GM23338 (cell line): ENCODE results near the gene GRK5. TPM values are rescaled to one million over a fixed set of nuclear protein-coding genes. Genes with fewer than 3 reads are reported as not detected.

Source experiments
- ATAC-seq: fragments of 200-7000 bp; cut with Tn5 transposase; 3 replicates; pipeline ENCODE4 v1.9.1; 2020
- DNase-seq: peaks from one replicate; pipeline ENCODE4 v3.0.0-alpha.2; 2015; ENCODE audit warnings: low spot score
- H2AFZ ChIP-seq: fragments of 200-600 bp; sonication (generic); 2 replicates; pipeline ENCODE4 v1.8.0; 2016; ENCODE audit warnings: antibody characterized with exemption, mild to moderate bottlenecking, moderate library complexity
- H3F3A ChIP-seq: fragments of 200-600 bp; sonication (generic); replicated peaks from 2 replicates; pipeline ENCODE4 v1.8.0; 2017; ENCODE audit warnings: antibody characterized with exemption, mixed run types, low read depth
- H3K27ac ChIP-seq: fragments of 200-600 bp; sonication (generic); 2 replicates; pipeline ENCODE4 v1.6.1; 2016; ENCODE audit warnings: low read depth
- H3K27me3 ChIP-seq: fragments of 200-600 bp; sonication (generic); 2 replicates; pipeline ENCODE4 v1.8.0; 2016; ENCODE audit warnings: mild to moderate bottlenecking, mixed run types, moderate library complexity; ENCODE audit not compliant: insufficient read depth
- H3K36me3 ChIP-seq: fragments of 200-600 bp; sonication (generic); 2 replicates; pipeline ENCODE4 v1.8.0; 2016; ENCODE audit warnings: mild to moderate bottlenecking; ENCODE audit not compliant: insufficient read depth
- H3K4me1 ChIP-seq: fragments of 200-600 bp; sonication (generic); 2 replicates; pipeline ENCODE4 v1.8.0; 2016; ENCODE audit warnings: mild to moderate bottlenecking, moderate library complexity; ENCODE audit not compliant: insufficient read depth
- H3K4me2 ChIP-seq: fragments of 200-600 bp; sonication (generic); 2 replicates; pipeline ENCODE4 v1.7.1; 2017; ENCODE audit warnings: mixed run types
- H3K4me3 ChIP-seq: fragments of 200-600 bp; sonication (generic); 2 replicates; pipeline ENCODE4 v1.6.1; 2016; ENCODE audit warnings: mixed run types
- H3K79me2 ChIP-seq: fragments of 200-600 bp; sonication (generic); replicated peaks from 2 replicates; pipeline ENCODE4 v1.8.0; 2017; ENCODE audit warnings: mild to moderate bottlenecking; ENCODE audit not compliant: insufficient read depth
- H3K9me2 ChIP-seq: fragments of 200-600 bp; sonication (generic); 2 replicates; pipeline ENCODE4 v1.8.0; 2017; ENCODE audit not compliant: insufficient read depth
- H4K20me1 ChIP-seq: fragments of 200-600 bp; sonication (generic); replicated peaks from 2 replicates; pipeline ENCODE4 v1.8.0; 2017; ENCODE audit warnings: mild to moderate bottlenecking; ENCODE audit not compliant: insufficient read depth
- H3K27ac Mint-ChIP-seq: 2 replicates; pipeline ENCODE4 v1.8.0; 2020; ENCODE audit warnings: inconsistent platforms, mild to moderate bottlenecking, moderate library complexity, mixed read lengths
- H3K27me3 Mint-ChIP-seq: 3 replicates; pipeline ENCODE4 v1.8.0; 2022; ENCODE audit warnings: low read depth, mild to moderate bottlenecking, moderate library complexity, mixed read lengths, inconsistent platforms; ENCODE audit not compliant: insufficient read depth, poor library complexity
- H3K36me3 Mint-ChIP-seq: 3 replicates; pipeline ENCODE4 v1.8.0; 2021; ENCODE audit warnings: low read depth, mild to moderate bottlenecking, inconsistent platforms, moderate library complexity, mixed read lengths
- H3K4me1 Mint-ChIP-seq: 3 replicates; pipeline ENCODE4 v1.8.0; 2020; ENCODE audit warnings: mild to moderate bottlenecking, inconsistent platforms, mixed read lengths
- H3K4me3 Mint-ChIP-seq: 3 replicates; pipeline ENCODE4 v1.8.0; 2021; ENCODE audit warnings: moderate library complexity, mild to moderate bottlenecking, inconsistent platforms, mixed read lengths
- H3K9me3 Mint-ChIP-seq: 3 replicates; pipeline ENCODE4 v1.8.0; 2020; ENCODE audit warnings: moderate library complexity, mild to moderate bottlenecking, inconsistent platforms, mixed read lengths
- polyA plus RNA-seq: library from polyadenylated mRNA; unstranded; fragments of >200 nt; fragmentation: Nextera tagmentation; extraction: Ambion mirVana; gene quantifications from 2 replicates; pipeline ENCODE4 v1.2.1, GENCODE V29; 2016
- total RNA-seq: library from RNA; depleted of rRNA; stranded (reverse); fragments of >200 nt; shearing (Covaris generic); gene quantifications from 2 replicates; pipeline ENCODE4 v1.2.3, GENCODE V29; 2014
- TF ChIP-seq, protein P1 (sequence below), 2 experiments: fragments of 200-600 bp in 1 of 2; sonication (generic) in 1 of 2; conservative IDR thresholded peaks; 2 replicates each; pipeline versions ENCODE4 v1.5.1 to v1.6.1; 2016 to 2017; ENCODE audit warnings: antibody characterized with exemption in 2 of 2, low read depth in 2 of 2, mild to moderate bottlenecking in 2 of 2, moderate library complexity in 1 of 2
- TF ChIP-seq, protein P2 (sequence below): fragments of 250-450 bp; sonication (Bioruptor Pico); IDR thresholded peaks from 2 replicates; pipeline ENCODE4 v1.5.0; 2020; ENCODE audit warnings: mild to moderate bottlenecking, moderate library complexity

Gene GRK5
- total and polyA plus RNA-seq, 2 experiments from 2014 or later: 0.53 to 2.0 TPM

DNA sequence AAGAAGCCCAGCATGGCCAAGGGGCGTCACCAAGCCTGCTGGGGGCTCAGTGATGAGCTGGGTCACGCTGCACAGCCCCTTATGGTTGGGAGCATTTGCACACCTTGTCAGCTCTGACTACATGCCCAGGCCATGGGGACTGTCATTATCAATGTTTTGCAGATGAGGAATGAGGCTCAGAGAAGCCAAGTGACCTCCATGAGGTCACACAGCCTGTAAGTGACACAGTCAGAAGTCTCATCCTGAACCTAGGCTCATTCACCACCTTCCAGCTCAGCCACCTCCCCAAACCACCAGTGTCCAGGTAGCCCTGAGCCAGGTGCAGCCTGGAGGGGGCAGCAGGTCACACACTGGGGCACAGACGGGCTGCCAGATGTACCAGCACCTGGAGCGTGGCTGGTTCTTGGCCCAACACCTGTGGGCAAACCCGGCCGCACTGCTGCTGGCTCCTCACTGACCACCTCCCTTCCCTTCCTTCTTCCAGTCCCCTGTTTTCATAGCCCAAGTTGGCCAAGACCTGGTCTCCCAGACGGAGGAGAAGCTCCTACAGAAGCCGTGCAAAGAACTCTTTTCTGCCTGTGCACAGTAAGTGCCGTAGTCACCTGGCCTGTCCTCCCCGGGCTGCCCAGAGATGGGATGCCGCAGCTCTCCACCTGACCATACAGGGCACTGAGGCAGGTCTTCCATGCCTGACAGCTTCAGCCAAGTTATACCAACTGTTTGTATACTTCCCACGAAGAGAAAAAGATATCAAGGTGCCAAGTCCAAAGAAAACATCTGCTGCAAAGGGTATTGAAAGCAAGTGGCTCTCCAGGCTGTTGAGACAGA, 215.5 kb downstream of the GRK5 start:
- H3K36me3 ChIP-seq: no peaks in the 10 kb centered on the region
- H3K9me3 Mint-ChIP-seq: no peaks in the 10 kb centered on the region
- peaks cover 5% of the 10 kb centered on the region for H3K27me3 Mint-ChIP-seq
- no peak overlapping the region for H2AFZ ChIP-seq
- TF ChIP-seq, protein P1, sequence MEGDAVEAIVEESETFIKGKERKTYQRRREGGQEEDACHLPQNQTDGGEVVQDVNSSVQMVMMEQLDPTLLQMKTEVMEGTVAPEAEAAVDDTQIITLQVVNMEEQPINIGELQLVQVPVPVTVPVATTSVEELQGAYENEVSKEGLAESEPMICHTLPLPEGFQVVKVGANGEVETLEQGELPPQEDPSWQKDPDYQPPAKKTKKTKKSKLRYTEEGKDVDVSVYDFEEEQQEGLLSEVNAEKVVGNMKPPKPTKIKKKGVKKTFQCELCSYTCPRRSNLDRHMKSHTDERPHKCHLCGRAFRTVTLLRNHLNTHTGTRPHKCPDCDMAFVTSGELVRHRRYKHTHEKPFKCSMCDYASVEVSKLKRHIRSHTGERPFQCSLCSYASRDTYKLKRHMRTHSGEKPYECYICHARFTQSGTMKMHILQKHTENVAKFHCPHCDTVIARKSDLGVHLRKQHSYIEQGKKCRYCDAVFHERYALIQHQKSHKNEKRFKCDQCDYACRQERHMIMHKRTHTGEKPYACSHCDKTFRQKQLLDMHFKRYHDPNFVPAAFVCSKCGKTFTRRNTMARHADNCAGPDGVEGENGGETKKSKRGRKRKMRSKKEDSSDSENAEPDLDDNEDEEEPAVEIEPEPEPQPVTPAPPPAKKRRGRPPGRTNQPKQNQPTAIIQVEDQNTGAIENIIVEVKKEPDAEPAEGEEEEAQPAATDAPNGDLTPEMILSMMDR (conservative IDR thresholded peaks at IDR 0.05; ENCODE audit: low read depth in 2 of 2): peak in 1 of 2 experiments; percentile 39; a peak in 2 of 4 replicates
- TF ChIP-seq, protein P2, sequence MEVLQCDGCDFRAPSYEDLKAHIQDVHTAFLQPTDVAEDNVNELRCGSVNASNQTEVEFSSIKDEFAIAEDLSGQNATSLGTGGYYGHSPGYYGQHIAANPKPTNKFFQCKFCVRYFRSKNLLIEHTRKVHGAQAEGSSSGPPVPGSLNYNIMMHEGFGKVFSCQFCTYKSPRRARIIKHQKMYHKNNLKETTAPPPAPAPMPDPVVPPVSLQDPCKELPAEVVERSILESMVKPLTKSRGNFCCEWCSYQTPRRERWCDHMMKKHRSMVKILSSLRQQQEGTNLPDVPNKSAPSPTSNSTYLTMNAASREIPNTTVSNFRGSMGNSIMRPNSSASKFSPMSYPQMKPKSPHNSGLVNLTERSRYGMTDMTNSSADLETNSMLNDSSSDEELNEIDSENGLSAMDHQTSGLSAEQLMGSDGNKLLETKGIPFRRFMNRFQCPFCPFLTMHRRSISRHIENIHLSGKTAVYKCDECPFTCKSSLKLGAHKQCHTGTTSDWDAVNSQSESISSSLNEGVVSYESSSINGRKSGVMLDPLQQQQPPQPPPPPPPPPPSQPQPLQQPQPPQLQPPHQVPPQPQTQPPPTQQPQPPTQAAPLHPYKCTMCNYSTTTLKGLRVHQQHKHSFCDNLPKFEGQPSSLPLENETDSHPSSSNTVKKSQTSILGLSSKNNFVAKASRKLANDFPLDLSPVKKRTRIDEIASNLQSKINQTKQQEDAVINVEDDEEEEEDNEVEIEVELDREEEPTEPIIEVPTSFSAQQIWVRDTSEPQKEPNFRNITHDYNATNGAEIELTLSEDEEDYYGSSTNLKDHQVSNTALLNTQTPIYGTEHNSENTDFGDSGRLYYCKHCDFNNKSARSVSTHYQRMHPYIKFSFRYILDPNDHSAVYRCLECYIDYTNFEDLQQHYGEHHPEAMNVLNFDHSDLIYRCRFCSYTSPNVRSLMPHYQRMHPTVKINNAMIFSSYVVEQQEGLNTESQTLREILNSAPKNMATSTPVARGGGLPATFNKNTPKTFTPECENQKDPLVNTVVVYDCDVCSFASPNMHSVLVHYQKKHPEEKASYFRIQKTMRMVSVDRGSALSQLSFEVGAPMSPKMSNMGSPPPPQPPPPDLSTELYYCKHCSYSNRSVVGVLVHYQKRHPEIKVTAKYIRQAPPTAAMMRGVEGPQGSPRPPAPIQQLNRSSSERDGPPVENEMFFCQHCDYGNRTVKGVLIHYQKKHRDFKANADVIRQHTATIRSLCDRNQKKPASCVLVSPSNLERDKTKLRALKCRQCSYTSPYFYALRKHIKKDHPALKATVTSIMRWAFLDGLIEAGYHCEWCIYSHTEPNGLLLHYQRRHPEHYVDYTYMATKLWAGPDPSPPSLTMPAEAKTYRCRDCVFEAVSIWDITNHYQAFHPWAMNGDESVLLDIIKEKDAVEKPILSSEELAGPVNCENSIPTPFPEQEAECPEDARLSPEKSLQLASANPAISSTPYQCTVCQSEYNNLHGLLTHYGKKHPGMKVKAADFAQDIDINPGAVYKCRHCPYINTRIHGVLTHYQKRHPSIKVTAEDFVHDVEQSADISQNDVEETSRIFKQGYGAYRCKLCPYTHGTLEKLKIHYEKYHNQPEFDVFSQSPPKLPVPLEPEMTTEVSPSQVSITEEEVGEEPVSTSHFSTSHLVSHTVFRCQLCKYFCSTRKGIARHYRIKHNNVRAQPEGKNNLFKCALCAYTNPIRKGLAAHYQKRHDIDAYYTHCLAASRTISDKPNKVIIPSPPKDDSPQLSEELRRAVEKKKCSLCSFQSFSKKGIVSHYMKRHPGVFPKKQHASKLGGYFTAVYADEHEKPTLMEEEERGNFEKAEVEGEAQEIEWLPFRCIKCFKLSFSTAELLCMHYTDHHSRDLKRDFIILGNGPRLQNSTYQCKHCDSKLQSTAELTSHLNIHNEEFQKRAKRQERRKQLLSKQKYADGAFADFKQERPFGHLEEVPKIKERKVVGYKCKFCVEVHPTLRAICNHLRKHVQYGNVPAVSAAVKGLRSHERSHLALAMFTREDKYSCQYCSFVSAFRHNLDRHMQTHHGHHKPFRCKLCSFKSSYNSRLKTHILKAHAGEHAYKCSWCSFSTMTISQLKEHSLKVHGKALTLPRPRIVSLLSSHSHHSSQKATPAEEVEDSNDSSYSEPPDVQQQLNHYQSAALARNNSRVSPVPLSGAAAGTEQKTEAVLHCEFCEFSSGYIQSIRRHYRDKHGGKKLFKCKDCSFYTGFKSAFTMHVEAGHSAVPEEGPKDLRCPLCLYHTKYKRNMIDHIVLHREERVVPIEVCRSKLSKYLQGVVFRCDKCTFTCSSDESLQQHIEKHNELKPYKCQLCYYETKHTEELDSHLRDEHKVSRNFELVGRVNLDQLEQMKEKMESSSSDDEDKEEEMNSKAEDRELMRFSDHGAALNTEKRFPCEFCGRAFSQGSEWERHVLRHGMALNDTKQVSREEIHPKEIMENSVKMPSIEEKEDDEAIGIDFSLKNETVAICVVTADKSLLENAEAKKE (CRISPR knock-in tag): no peak
- 0 out of 2 replicates have a peak overlapping the region, but pooled peaks have one; percentile 43 for H3K4me2 ChIP-seq
- no peaks in the 10 kb centered on the region for H4K20me1 ChIP-seq
- no peak overlapping the region for H3K27ac ChIP-seq
- H3K27ac Mint-ChIP-seq: no peak overlapping the region
- H3K4me1 Mint-ChIP-seq: peaks cover 20% of the 10 kb centered on the region
- DNase-seq (no peak), ATAC-seq (peak; percentile 36; the same call in 2 of the 3 replicates)
- no peaks in the 10 kb centered on the region for H3K9me2 ChIP-seq
- no peak overlapping the region for H3K4me3 ChIP-seq
- H3F3A ChIP-seq: no peaks in the 10 kb centered on the region
- no peaks in the 10 kb centered on the region for H3K36me3 Mint-ChIP-seq
- peaks cover 7% of the 10 kb centered on the region for H3K4me1 ChIP-seq
- no peak overlapping the region; the same call in 2 of the 3 replicates for H3K4me3 Mint-ChIP-seq
- H3K27me3 ChIP-seq: no peaks in the 10 kb centered on the region
- no peaks in the 10 kb centered on the region for H3K79me2 ChIP-seq
